HepG2 (cell line): ENCODE results near the gene JAK1. TPM values are rescaled to one million over a fixed set of nuclear protein-coding genes. Genes with fewer than 3 reads are reported as not detected.

Experiments used
- FOXK1 ChIP-seq: sonication (generic); formaldehyde crosslinking; IDR thresholded peaks from 2 replicates; pipeline ENCODE4 v1.4.0; 2020; ENCODE audit warnings: low read depth, missing genetic modification reagents, borderline replicate concordance
- GABPA ChIP-seq, 2 experiments: IDR thresholded peaks; 2 replicates each; pipeline ENCODE4 v1.6.1; 2011 to 2016; ENCODE audit warnings: low read depth in 2 of 2, low read length in 1 of 2, missing biosample characterization in 1 of 2, missing genetic modification characterization in 1 of 2
- HOXA3 ChIP-seq: sonication (generic); formaldehyde crosslinking; IDR thresholded peaks from 2 replicates; pipeline ENCODE4 v1.5.0; 2020; ENCODE audit warnings: missing genetic modification reagents
- LRRFIP1 ChIP-seq: sonication (generic); formaldehyde crosslinking; conservative IDR thresholded peaks from 2 replicates; pipeline ENCODE4 v1.4.0; 2020; ENCODE audit warnings: missing genetic modification reagents
- MEIS2 ChIP-seq: sonication (generic); formaldehyde crosslinking; IDR thresholded peaks from 2 replicates; pipeline ENCODE4 v1.9.0; 2021; ENCODE audit warnings: mild to moderate bottlenecking, missing genetic modification reagents
- MTA3 ChIP-seq: sonication (generic); formaldehyde crosslinking; IDR thresholded peaks from 2 replicates; pipeline ENCODE4 v1.4.0; 2020; ENCODE audit warnings: missing genetic modification reagents
- PAX8 ChIP-seq: sonication (generic); formaldehyde crosslinking; IDR thresholded peaks from 2 replicates; pipeline ENCODE4 v1.8.0; 2022; ENCODE audit warnings: mild to moderate bottlenecking, missing genetic modification reagents, borderline replicate concordance
- RELA ChIP-seq: sonication (generic); formaldehyde crosslinking; IDR thresholded peaks from 2 replicates; pipeline ENCODE4 v1.4.0; 2020; ENCODE audit warnings: missing genetic modification reagents
- SMAD3 ChIP-seq: sonication (generic); formaldehyde crosslinking; IDR thresholded peaks from 2 replicates; pipeline ENCODE4 v1.4.0; 2020; ENCODE audit warnings: missing genetic modification reagents
- SNAPC2 ChIP-seq: sonication (generic); formaldehyde crosslinking; IDR thresholded peaks from 2 replicates; pipeline ENCODE4 v1.8.1; 2022; ENCODE audit warnings: mild to moderate bottlenecking, missing genetic modification reagents
- TEAD2 ChIP-seq: sonication (generic); formaldehyde crosslinking; IDR thresholded peaks from 2 replicates; pipeline ENCODE4 v1.9.0; 2021; ENCODE audit warnings: missing genetic modification reagents
- ZC3H4 ChIP-seq: sonication (generic); formaldehyde crosslinking; IDR thresholded peaks from 2 replicates; pipeline ENCODE4 v1.4.0; 2020; ENCODE audit warnings: missing genetic modification reagents, borderline replicate concordance
- ZFY ChIP-seq: sonication (generic); formaldehyde crosslinking; IDR thresholded peaks from 2 replicates; pipeline ENCODE4 v1.4.0; 2020; ENCODE audit warnings: missing genetic modification reagents
- ZMAT3 ChIP-seq: sonication (generic); formaldehyde crosslinking; conservative IDR thresholded peaks from 2 replicates; pipeline ENCODE4 v1.7.0; 2021; ENCODE audit warnings: missing genetic modification reagents
- ZNF235 ChIP-seq: sonication (generic); formaldehyde crosslinking; IDR thresholded peaks from 2 replicates; pipeline ENCODE4 v1.8.1; 2023; ENCODE audit warnings: mild to moderate bottlenecking, missing genetic modification reagents, borderline replicate concordance
- ZNF660 ChIP-seq: sonication (generic); formaldehyde crosslinking; IDR thresholded peaks from 2 replicates; pipeline ENCODE4 v1.5.1; 2020; ENCODE audit warnings: mild to moderate bottlenecking, low read depth, missing genetic modification reagents, borderline replicate concordance
- polyA plus RNA-seq, 8 experiments: library from polyadenylated mRNA; depleted of rRNA in 3 of 8; stranded (reverse) in 7 of 8; unstranded in 1 of 8; fragments of >200 nt; fragmentation: Illumina TruSeq in 4 of 8; extraction: Trizol in 4 of 8; gene quantifications; 2 replicates each; pipeline versions ENCODE4 v1.2.1 to v1.2.3, GENCODE V29; 2011 to 2016; ENCODE audit warnings: low read depth in 4 of 8, missing spikeins in 1 of 8, mixed read lengths in 1 of 8; ENCODE audit not compliant: insufficient read depth in 1 of 8
- total RNA-seq, 5 experiments: library from RNA; depleted of rRNA; stranded (reverse); fragments of >200 nt; fragmentation: Illumina TruSeq; extraction: Trizol; gene quantifications; 2 replicates each; pipeline ENCODE4 v1.2.3, GENCODE V29; 2016; ENCODE audit warnings: low read depth in 1 of 5
- TF ChIP-seq, protein P1 (sequence below): sonication (generic); formaldehyde crosslinking; IDR thresholded peaks from 2 replicates; pipeline ENCODE4 v1.4.0; 2020; ENCODE audit warnings: mild to moderate bottlenecking, missing genetic modification reagents
- TF ChIP-seq, protein P2 (sequence below): IDR thresholded peaks from 2 replicates; pipeline ENCODE4 v1.6.1; 2016; ENCODE audit warnings: mild to moderate bottlenecking, missing biosample characterization, missing genetic modification reagents
- TF ChIP-seq, protein P3 (sequence below): sonication (generic); formaldehyde crosslinking; IDR thresholded peaks from 2 replicates; pipeline ENCODE4 v1.8.0; 2022; ENCODE audit warnings: mild to moderate bottlenecking, missing genetic modification reagents
- TF ChIP-seq, protein P4 (sequence below): sonication (generic); formaldehyde crosslinking; IDR thresholded peaks from 2 replicates; pipeline ENCODE4 v1.4.0; 2020; ENCODE audit warnings: missing genetic modification reagents, mild to moderate bottlenecking, borderline replicate concordance

JAK1 gene
- total and polyA plus RNA-seq, 2 of the 13 experiments (the other 11 are each of a cell fraction or from before 2014, with no cell fraction given): 23.9 to 42.4 TPM

GRCh38 chr1:64986903-64987871, 20.8 kb upstream of the JAK1 start (continued):
- no peak for TF ChIP-seq LRRFIP1 (CRISPR knock-in tag)
- peak; percentile 81 for TF ChIP-seq FOXK1
- no peak for TF ChIP-seq MTA3
- no peak for TF ChIP-seq ZFY (CRISPR knock-in tag)
- TF ChIP-seq MEIS2 (CRISPR knock-in tag): no peak; the same call in 1 of the 2 replicates
- TF ChIP-seq, protein P1, sequence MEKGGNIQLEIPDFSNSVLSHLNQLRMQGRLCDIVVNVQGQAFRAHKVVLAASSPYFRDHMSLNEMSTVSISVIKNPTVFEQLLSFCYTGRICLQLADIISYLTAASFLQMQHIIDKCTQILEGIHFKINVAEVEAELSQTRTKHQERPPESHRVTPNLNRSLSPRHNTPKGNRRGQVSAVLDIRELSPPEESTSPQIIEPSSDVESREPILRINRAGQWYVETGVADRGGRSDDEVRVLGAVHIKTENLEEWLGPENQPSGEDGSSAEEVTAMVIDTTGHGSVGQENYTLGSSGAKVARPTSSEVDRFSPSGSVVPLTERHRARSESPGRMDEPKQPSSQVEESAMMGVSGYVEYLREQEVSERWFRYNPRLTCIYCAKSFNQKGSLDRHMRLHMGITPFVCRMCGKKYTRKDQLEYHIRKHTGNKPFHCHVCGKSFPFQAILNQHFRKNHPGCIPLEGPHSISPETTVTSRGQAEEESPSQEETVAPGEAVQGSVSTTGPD: no peak
- no peak; the same call in 1 of the 2 replicates for TF ChIP-seq HOXA3 (CRISPR knock-in tag)
- TF ChIP-seq TEAD2 (CRISPR knock-in tag): no peak
- TF ChIP-seq, protein P2, sequence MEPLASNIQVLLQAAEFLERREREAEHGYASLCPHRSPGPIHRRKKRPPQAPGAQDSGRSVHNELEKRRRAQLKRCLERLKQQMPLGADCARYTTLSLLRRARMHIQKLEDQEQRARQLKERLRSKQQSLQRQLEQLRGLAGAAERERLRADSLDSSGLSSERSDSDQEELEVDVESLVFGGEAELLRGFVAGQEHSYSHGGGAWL (CRISPR knock-in tag): no peak
- TF ChIP-seq, protein P3, sequence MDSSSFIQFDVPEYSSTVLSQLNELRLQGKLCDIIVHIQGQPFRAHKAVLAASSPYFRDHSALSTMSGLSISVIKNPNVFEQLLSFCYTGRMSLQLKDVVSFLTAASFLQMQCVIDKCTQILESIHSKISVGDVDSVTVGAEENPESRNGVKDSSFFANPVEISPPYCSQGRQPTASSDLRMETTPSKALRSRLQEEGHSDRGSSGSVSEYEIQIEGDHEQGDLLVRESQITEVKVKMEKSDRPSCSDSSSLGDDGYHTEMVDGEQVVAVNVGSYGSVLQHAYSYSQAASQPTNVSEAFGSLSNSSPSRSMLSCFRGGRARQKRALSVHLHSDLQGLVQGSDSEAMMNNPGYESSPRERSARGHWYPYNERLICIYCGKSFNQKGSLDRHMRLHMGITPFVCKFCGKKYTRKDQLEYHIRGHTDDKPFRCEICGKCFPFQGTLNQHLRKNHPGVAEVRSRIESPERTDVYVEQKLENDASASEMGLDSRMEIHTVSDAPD (CRISPR knock-in tag): peak; percentile 92
- no peak for TF ChIP-seq ZMAT3 (CRISPR knock-in tag)
- TF ChIP-seq, protein P4, sequence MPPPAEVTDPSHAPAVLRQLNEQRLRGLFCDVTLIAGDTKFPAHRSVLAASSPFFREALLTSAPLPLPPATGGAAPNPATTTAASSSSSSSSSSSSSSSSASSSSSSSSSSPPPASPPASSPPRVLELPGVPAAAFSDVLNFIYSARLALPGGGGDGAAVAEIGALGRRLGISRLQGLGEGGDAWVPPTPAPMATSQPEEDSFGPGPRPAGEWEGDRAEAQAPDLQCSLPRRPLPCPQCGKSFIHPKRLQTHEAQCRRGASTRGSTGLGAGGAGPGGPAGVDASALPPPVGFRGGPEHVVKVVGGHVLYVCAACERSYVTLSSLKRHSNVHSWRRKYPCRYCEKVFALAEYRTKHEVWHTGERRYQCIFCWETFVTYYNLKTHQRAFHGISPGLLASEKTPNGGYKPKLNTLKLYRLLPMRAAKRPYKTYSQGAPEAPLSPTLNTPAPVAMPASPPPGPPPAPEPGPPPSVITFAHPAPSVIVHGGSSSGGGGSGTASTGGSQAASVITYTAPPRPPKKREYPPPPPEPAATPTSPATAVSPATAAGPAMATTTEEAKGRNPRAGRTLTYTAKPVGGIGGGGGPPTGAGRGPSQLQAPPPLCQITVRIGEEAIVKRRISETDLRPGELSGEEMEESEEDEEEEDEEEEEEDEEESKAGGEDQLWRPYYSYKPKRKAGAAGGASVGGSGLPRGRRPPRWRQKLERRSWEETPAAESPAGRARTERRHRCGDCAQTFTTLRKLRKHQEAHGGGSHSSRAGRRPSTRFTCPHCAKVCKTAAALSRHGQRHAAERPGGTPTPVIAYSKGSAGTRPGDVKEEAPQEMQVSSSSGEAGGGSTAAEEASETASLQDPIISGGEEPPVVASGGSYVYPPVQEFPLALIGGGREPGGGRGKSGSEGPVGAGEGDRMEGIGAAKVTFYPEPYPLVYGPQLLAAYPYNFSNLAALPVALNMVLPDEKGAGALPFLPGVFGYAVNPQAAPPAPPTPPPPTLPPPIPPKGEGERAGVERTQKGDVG (CRISPR knock-in tag): no peak
- TF ChIP-seq ZNF235: no peak
- TF ChIP-seq SNAPC2: no peak
- TF ChIP-seq RELA (CRISPR knock-in tag): no peak
- peak; percentile 74; the same call in 1 of the 2 replicates for TF ChIP-seq SMAD3 (CRISPR knock-in tag)
- no peak for TF ChIP-seq ZNF660
- no peak for TF ChIP-seq GABPA (IDR thresholded peaks at IDR 0.05; ENCODE audit: low read depth, low read length)
- no peak; the same call in 1 of the 2 replicates for TF ChIP-seq GABPA (CRISPR knock-in tag; IDR thresholded peaks at IDR 0.05; ENCODE audit: low read depth)
- no peak for TF ChIP-seq ZC3H4
- TF ChIP-seq PAX8 (CRISPR knock-in tag): no peak
